WTC11 (cell line): ENCODE data around the gene CSPG4. TPM values are rescaled to one million over a fixed set of nuclear protein-coding genes. Genes with fewer than 3 reads are reported as not detected.

Experiments
- ELF4 ChIP-seq: sonication (generic); formaldehyde crosslinking; IDR thresholded peaks from 2 replicates; pipeline ENCODE4 v1.8.1; 2022; ENCODE audit warnings: low read depth, mild to moderate bottlenecking, moderate library complexity, missing genetic modification reagents
- GTF2I ChIP-seq: fragments of 250-450 bp; sonication (Bioruptor Pico); conservative IDR thresholded peaks from 2 replicates; pipeline ENCODE4 v1.4.0; 2021; ENCODE audit warnings: mild to moderate bottlenecking
- IRF2 ChIP-seq: sonication (generic); formaldehyde crosslinking; IDR thresholded peaks from 2 replicates; pipeline ENCODE4 v1.8.0; 2022; ENCODE audit warnings: low read depth, missing genetic modification reagents, borderline replicate concordance
- NFATC4 ChIP-seq: fragments of 250-450 bp; sonication (Bioruptor Pico); IDR thresholded peaks from 2 replicates; pipeline ENCODE4 v1.9.0; 2021; ENCODE audit warnings: mild to moderate bottlenecking
- NR1H2 ChIP-seq: sonication (generic); formaldehyde crosslinking; IDR thresholded peaks from 2 replicates; pipeline ENCODE4 v1.9.0; 2021; ENCODE audit warnings: mild to moderate bottlenecking, moderate library complexity, missing genetic modification reagents
- NR2C2 ChIP-seq: sonication (generic); formaldehyde crosslinking; IDR thresholded peaks from 2 replicates; pipeline ENCODE4 v1.8.0; 2022; ENCODE audit warnings: mild to moderate bottlenecking, missing genetic modification reagents
- PRRX2 ChIP-seq: fragments of 250-450 bp; sonication (Bioruptor Pico); IDR thresholded peaks from 2 replicates; pipeline ENCODE4 v1.8.0; 2021; ENCODE audit warnings: mild to moderate bottlenecking
- RORB ChIP-seq: fragments of 250-450 bp; sonication (Bioruptor Pico); IDR thresholded peaks from 2 replicates; pipeline ENCODE4 v1.9.0; 2021; ENCODE audit warnings: mild to moderate bottlenecking
- SMAD3 ChIP-seq: sonication (generic); formaldehyde crosslinking; IDR thresholded peaks from 2 replicates; pipeline ENCODE4 v1.8.0; 2022; ENCODE audit warnings: missing genetic modification reagents, mild to moderate bottlenecking, borderline replicate concordance
- SMAD4 ChIP-seq: sonication (generic); formaldehyde crosslinking; IDR thresholded peaks from 2 replicates; pipeline ENCODE4 v1.8.0; 2022; ENCODE audit warnings: mild to moderate bottlenecking, missing genetic modification reagents
- SP1 ChIP-seq: sonication (generic); formaldehyde crosslinking; conservative IDR thresholded peaks from 2 replicates; pipeline ENCODE4 v1.8.1; 2022; ENCODE audit warnings: missing genetic modification reagents
- TEAD4 ChIP-seq: sonication (generic); formaldehyde crosslinking; IDR thresholded peaks from 2 replicates; pipeline ENCODE4 v1.8.0; 2022; ENCODE audit warnings: mild to moderate bottlenecking, missing genetic modification reagents
- ZBTB21 ChIP-seq: sonication (generic); formaldehyde crosslinking; IDR thresholded peaks from 2 replicates; pipeline ENCODE4 v1.8.1; 2023; ENCODE audit warnings: mild to moderate bottlenecking, missing genetic modification reagents, borderline replicate concordance
- ZNF416 ChIP-seq: fragments of 250-450 bp; sonication (Bioruptor Pico); IDR thresholded peaks from 2 replicates; pipeline ENCODE4 v1.9.0; 2021; ENCODE audit warnings: mild to moderate bottlenecking, inconsistent platforms
- total RNA-seq: library from RNA; stranded (reverse); gene quantifications from 3 replicates; pipeline ENCODE4 v1.2.3, GENCODE V29; 2021
- TF ChIP-seq, protein P1 (sequence below): sonication (generic); formaldehyde crosslinking; IDR thresholded peaks from 2 replicates; pipeline ENCODE4 v1.8.0; 2023; ENCODE audit warnings: missing genetic modification reagents
- TF ChIP-seq, protein P2 (sequence below): sonication (generic); formaldehyde crosslinking; IDR thresholded peaks from 2 replicates; pipeline ENCODE4 v1.8.1; 2022; ENCODE audit warnings: missing genetic modification reagents, borderline replicate concordance
- TF ChIP-seq, protein P3 (sequence below): fragments of 250-450 bp; sonication (Bioruptor Pico); IDR thresholded peaks from 2 replicates; pipeline ENCODE4 v1.9.0; 2021; ENCODE audit warnings: mild to moderate bottlenecking
- TF ChIP-seq, protein P4 (sequence below): sonication (generic); formaldehyde crosslinking; conservative IDR thresholded peaks from 2 replicates; pipeline ENCODE4 v1.8.1; 2022; ENCODE audit warnings: mild to moderate bottlenecking, missing genetic modification reagents
- TF ChIP-seq, protein P5 (sequence below): sonication (generic); formaldehyde crosslinking; IDR thresholded peaks from 2 replicates; pipeline ENCODE4 v1.8.0; 2022; ENCODE audit warnings: mild to moderate bottlenecking, missing genetic modification reagents
- TF ChIP-seq, protein P6 (sequence below): sonication (generic); formaldehyde crosslinking; IDR thresholded peaks from 2 replicates; pipeline ENCODE4 v1.8.0; 2023; ENCODE audit warnings: missing genetic modification reagents, mild to moderate bottlenecking, borderline replicate concordance
- TF ChIP-seq, protein P7 (sequence below): fragments of 250-450 bp; sonication (Bioruptor Pico); IDR thresholded peaks from 2 replicates; pipeline ENCODE4 v1.8.0; 2021; ENCODE audit warnings: mild to moderate bottlenecking
- TF ChIP-seq, protein P8 (sequence below): sonication (generic); formaldehyde crosslinking; IDR thresholded peaks from 2 replicates; pipeline ENCODE4 v1.8.0; 2022; ENCODE audit warnings: missing genetic modification reagents
- TF ChIP-seq, protein P9 (sequence below): sonication (generic); formaldehyde crosslinking; IDR thresholded peaks from 2 replicates; pipeline ENCODE4 v1.8.0; 2022; ENCODE audit warnings: mild to moderate bottlenecking, missing genetic modification reagents

Gene CSPG4
- total RNA-seq, 1 experiment from 2014 or later, result 2.9 TPM

DNA sequence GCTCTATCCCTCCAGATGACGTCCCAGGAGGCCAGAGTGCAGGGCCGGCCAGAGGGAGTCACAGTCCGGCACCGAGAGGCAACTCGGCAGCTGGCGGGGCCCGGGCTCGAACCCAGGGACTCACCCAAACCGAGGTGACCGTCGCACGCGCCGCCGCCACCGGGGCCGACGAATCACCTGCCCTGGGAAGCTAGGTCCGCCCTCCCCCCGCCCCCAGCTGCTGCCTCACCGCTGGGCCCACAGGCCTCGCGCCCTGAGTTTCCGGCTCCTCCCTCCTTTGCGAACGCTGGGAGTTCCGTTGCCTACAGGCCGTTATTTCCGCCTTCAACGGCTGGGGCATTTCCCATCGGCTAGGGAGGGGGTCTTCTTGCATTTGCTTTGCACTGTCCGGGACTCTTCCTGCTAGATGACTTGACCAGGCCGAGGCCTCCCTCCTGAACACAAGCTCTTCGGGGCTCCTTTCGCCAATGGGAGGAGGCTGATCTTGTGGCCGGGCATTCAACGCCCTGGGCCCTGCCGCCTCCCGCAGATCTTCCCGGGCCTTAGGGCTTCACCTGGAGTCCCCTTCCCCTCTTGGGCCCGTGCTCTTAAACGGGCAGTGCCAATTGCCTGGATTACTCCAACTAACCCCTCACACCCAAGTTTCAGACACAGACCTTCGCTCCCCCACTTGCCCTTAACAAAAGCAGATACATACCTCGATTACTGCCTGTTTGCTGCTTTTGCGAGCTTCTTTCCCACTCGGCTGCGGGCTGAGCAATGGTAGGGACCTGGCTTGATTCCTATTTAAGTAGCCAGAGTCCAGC, 86.9 kb downstream of the CSPG4 start, which contains the start of gene SNUPN (continued):
- TF ChIP-seq, protein P1, sequence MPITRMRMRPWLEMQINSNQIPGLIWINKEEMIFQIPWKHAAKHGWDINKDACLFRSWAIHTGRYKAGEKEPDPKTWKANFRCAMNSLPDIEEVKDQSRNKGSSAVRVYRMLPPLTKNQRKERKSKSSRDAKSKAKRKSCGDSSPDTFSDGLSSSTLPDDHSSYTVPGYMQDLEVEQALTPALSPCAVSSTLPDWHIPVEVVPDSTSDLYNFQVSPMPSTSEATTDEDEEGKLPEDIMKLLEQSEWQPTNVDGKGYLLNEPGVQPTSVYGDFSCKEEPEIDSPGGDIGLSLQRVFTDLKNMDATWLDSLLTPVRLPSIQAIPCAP (CRISPR knock-in tag), result no peak
- TF ChIP-seq NR1H2 (CRISPR knock-in tag), result no peak
- TF ChIP-seq ZBTB21 (CRISPR knock-in tag), result no peak
- no peak for TF ChIP-seq SMAD3 (CRISPR knock-in tag)
- TF ChIP-seq, protein P2, sequence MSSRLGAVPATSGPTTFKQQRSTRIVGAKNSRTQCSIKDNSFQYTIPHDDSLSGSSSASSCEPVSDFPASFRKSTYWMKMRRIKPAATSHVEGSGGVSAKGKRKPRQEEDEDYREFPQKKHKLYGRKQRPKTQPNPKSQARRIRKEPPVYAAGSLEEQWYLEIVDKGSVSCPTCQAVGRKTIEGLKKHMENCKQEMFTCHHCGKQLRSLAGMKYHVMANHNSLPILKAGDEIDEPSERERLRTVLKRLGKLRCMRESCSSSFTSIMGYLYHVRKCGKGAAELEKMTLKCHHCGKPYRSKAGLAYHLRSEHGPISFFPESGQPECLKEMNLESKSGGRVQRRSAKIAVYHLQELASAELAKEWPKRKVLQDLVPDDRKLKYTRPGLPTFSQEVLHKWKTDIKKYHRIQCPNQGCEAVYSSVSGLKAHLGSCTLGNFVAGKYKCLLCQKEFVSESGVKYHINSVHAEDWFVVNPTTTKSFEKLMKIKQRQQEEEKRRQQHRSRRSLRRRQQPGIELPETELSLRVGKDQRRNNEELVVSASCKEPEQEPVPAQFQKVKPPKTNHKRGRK (CRISPR knock-in tag), result no peak
- TF ChIP-seq, protein P3, sequence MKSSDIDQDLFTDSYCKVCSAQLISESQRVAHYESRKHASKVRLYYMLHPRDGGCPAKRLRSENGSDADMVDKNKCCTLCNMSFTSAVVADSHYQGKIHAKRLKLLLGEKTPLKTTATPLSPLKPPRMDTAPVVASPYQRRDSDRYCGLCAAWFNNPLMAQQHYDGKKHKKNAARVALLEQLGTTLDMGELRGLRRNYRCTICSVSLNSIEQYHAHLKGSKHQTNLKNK (CRISPR knock-in tag), result no peak
- TF ChIP-seq SMAD4 (CRISPR knock-in tag), result no peak
- TF ChIP-seq TEAD4, result no peak
- TF ChIP-seq ELF4, result no peak
- TF ChIP-seq ZNF416 (CRISPR knock-in tag), result no peak
- no peak for TF ChIP-seq IRF2 (CRISPR knock-in tag)
- no peak for TF ChIP-seq GTF2I (CRISPR knock-in tag)
- TF ChIP-seq, protein P4, sequence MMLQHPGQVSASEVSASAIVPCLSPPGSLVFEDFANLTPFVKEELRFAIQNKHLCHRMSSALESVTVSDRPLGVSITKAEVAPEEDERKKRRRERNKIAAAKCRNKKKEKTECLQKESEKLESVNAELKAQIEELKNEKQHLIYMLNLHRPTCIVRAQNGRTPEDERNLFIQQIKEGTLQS (CRISPR knock-in tag), result no peak
- TF ChIP-seq NR2C2 (CRISPR knock-in tag), result no peak
- TF ChIP-seq, protein P5, sequence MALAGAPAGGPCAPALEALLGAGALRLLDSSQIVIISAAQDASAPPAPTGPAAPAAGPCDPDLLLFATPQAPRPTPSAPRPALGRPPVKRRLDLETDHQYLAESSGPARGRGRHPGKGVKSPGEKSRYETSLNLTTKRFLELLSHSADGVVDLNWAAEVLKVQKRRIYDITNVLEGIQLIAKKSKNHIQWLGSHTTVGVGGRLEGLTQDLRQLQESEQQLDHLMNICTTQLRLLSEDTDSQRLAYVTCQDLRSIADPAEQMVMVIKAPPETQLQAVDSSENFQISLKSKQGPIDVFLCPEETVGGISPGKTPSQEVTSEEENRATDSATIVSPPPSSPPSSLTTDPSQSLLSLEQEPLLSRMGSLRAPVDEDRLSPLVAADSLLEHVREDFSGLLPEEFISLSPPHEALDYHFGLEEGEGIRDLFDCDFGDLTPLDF (CRISPR knock-in tag), result no peak
- TF ChIP-seq, protein P6, sequence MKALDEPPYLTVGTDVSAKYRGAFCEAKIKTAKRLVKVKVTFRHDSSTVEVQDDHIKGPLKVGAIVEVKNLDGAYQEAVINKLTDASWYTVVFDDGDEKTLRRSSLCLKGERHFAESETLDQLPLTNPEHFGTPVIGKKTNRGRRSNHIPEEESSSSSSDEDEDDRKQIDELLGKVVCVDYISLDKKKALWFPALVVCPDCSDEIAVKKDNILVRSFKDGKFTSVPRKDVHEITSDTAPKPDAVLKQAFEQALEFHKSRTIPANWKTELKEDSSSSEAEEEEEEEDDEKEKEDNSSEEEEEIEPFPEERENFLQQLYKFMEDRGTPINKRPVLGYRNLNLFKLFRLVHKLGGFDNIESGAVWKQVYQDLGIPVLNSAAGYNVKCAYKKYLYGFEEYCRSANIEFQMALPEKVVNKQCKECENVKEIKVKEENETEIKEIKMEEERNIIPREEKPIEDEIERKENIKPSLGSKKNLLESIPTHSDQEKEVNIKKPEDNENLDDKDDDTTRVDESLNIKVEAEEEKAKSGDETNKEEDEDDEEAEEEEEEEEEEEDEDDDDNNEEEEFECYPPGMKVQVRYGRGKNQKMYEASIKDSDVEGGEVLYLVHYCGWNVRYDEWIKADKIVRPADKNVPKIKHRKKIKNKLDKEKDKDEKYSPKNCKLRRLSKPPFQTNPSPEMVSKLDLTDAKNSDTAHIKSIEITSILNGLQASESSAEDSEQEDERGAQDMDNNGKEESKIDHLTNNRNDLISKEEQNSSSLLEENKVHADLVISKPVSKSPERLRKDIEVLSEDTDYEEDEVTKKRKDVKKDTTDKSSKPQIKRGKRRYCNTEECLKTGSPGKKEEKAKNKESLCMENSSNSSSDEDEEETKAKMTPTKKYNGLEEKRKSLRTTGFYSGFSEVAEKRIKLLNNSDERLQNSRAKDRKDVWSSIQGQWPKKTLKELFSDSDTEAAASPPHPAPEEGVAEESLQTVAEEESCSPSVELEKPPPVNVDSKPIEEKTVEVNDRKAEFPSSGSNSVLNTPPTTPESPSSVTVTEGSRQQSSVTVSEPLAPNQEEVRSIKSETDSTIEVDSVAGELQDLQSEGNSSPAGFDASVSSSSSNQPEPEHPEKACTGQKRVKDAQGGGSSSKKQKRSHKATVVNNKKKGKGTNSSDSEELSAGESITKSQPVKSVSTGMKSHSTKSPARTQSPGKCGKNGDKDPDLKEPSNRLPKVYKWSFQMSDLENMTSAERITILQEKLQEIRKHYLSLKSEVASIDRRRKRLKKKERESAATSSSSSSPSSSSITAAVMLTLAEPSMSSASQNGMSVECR (CRISPR knock-in tag), result 0 out of 2 replicates have a peak, but pooled peaks have one; percentile 79
- TF ChIP-seq, protein P7, sequence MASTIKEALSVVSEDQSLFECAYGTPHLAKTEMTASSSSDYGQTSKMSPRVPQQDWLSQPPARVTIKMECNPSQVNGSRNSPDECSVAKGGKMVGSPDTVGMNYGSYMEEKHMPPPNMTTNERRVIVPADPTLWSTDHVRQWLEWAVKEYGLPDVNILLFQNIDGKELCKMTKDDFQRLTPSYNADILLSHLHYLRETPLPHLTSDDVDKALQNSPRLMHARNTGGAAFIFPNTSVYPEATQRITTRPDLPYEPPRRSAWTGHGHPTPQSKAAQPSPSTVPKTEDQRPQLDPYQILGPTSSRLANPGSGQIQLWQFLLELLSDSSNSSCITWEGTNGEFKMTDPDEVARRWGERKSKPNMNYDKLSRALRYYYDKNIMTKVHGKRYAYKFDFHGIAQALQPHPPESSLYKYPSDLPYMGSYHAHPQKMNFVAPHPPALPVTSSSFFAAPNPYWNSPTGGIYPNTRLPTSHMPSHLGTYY (CRISPR knock-in tag), result no peak
- TF ChIP-seq PRRX2, result no peak
- no peak for TF ChIP-seq RORB (CRISPR knock-in tag)
- TF ChIP-seq, protein P8, sequence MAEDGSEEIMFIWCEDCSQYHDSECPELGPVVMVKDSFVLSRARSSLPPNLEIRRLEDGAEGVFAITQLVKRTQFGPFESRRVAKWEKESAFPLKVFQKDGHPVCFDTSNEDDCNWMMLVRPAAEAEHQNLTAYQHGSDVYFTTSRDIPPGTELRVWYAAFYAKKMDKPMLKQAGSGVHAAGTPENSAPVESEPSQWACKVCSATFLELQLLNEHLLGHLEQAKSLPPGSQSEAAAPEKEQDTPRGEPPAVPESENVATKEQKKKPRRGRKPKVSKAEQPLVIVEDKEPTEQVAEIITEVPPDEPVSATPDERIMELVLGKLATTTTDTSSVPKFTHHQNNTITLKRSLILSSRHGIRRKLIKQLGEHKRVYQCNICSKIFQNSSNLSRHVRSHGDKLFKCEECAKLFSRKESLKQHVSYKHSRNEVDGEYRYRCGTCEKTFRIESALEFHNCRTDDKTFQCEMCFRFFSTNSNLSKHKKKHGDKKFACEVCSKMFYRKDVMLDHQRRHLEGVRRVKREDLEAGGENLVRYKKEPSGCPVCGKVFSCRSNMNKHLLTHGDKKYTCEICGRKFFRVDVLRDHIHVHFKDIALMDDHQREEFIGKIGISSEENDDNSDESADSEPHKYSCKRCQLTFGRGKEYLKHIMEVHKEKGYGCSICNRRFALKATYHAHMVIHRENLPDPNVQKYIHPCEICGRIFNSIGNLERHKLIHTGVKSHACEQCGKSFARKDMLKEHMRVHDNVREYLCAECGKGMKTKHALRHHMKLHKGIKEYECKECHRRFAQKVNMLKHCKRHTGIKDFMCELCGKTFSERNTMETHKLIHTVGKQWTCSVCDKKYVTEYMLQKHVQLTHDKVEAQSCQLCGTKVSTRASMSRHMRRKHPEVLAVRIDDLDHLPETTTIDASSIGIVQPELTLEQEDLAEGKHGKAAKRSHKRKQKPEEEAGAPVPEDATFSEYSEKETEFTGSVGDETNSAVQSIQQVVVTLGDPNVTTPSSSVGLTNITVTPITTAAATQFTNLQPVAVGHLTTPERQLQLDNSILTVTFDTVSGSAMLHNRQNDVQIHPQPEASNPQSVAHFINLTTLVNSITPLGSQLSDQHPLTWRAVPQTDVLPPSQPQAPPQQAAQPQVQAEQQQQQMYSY (CRISPR knock-in tag), result no peak
- TF ChIP-seq, protein P9, sequence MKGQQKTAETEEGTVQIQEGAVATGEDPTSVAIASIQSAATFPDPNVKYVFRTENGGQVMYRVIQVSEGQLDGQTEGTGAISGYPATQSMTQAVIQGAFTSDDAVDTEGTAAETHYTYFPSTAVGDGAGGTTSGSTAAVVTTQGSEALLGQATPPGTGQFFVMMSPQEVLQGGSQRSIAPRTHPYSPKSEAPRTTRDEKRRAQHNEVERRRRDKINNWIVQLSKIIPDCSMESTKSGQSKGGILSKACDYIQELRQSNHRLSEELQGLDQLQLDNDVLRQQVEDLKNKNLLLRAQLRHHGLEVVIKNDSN (CRISPR knock-in tag), result no peak; the same call in 1 of the 2 replicates
- TF ChIP-seq SP1 (CRISPR knock-in tag), result peak; percentile 86
- TF ChIP-seq NFATC4 (CRISPR knock-in tag), result no peak
